GM12891 (cell line): ENCODE results near the gene SLC25A21.
"Not testable (repeated sequence)": the region's sequence is repeated elsewhere in the genome, so short reads cannot be mapped to it uniquely, and the experiment has no call there.

ENCODE experiments used
- POLR2A ChIP-seq: IDR thresholded peaks from 2 replicates; pipeline ENCODE4 v1.6.1; 2011; ENCODE audit warnings: low read depth, low read length, control low read depth
- POLR2AphosphoS5 ChIP-seq: IDR thresholded peaks from 2 replicates; pipeline ENCODE4 v1.6.1; 2011; ENCODE audit warnings: low read depth, low read length, control low read depth

- TF ChIP-seq POLR2A, POLR2AphosphoS5: not testable (repeated sequence)
Measured at GRCh38 chr14:37162307-37162706, 10.1 kb downstream of the SLC25A21 start.
